GM13976 (cell line): ENCODE results near the gene WASF3.

Source experiments
- DNase-seq: peaks from one replicate; pipeline ENCODE4 v3.0.0; 2012; ENCODE audit warnings: low spot score
- in situ Hi-C: fragments of 300-500 bp; cut with MboI; formaldehyde crosslinking; loops from one replicate; pipeline ENCODE4 v1.12.0; 2022; ENCODE audit warnings: low sequenced_read_pairs, mixed read lengths, inconsistent platforms; ENCODE audit not compliant: unreplicated experiment
- TF ChIP-seq, protein P1 (sequence below): IDR thresholded peaks from 2 replicates; pipeline ENCODE4 v1.5.1; 2012; ENCODE audit warnings: borderline replicate concordance, mild to moderate bottlenecking; ENCODE audit not compliant: insufficient read depth; ENCODE audit errors: extremely low read depth, missing control alignments, control extremely low read depth

The WASF3 gene

GRCh38 chr13:26534036-26534726 lies 23.3 kb upstream of the WASF3 start:
- TF ChIP-seq, protein P1, sequence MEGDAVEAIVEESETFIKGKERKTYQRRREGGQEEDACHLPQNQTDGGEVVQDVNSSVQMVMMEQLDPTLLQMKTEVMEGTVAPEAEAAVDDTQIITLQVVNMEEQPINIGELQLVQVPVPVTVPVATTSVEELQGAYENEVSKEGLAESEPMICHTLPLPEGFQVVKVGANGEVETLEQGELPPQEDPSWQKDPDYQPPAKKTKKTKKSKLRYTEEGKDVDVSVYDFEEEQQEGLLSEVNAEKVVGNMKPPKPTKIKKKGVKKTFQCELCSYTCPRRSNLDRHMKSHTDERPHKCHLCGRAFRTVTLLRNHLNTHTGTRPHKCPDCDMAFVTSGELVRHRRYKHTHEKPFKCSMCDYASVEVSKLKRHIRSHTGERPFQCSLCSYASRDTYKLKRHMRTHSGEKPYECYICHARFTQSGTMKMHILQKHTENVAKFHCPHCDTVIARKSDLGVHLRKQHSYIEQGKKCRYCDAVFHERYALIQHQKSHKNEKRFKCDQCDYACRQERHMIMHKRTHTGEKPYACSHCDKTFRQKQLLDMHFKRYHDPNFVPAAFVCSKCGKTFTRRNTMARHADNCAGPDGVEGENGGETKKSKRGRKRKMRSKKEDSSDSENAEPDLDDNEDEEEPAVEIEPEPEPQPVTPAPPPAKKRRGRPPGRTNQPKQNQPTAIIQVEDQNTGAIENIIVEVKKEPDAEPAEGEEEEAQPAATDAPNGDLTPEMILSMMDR = no peak
- DNase-seq = no peak
- in situ Hi-C loops = no loop called here

- TF ChIP-seq, protein P1 = no peak
- in situ Hi-C loops = no loop called here
- no peak for DNase-seq
These were observed 18.8 kb upstream of the WASF3 start for GRCh38 chr13:26538363-26539317.

GRCh38 chr13:26539738-26540292 lies 17.7 kb upstream of the WASF3 start:
- in situ Hi-C loops = no loop called here
- TF ChIP-seq, protein P1 = no peak
- no peak for DNase-seq

DNA sequence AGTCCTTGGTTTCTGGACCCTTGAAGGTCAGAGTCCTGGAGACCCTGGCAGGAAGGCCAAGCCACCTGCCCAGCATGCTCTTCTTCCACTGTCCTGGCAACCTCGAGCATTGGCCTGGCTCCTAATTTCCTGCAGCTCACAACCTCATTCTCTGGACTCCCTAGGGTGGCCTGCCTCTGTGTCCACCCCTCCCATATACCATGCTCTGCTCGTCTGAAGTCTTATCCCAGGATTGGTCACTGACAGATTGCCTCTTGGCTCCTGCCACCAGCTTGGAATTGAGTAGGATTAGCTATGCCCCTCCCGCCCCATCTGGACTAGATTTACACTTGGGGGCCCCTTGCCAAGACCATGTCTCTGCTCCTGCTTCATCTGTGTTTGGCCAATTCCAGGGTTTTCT lies 17.1 kb upstream of the WASF3 start:
- in situ Hi-C loops = no loop called here
- DNase-seq = no peak
- TF ChIP-seq, protein P1 = no peak

DNA sequence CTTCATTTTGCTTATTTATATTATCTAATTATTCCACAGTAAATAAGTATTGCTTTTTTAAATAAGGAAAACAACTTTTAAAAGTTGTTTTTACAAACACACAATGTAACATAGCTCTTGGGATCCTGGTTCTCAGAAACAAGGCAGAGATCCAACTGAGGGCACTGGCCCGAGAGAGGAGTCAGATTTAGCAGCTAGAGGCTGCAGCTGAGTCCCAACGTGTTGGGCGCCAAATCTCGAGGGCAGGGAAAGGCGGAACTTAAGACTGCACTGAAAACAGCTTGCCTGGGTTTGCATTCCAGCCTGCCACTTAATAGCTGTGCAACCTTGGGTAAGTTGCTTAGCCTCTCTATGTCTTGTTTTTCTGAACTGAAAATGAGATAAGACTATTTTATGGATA lies 16.4 kb upstream of the WASF3 start:
- in situ Hi-C loops = no loop called here
- TF ChIP-seq, protein P1 = no peak
- no peak for DNase-seq
